Measurements from ENCODE around the gene CDT1. TPM values are rescaled to one million over a fixed set of nuclear protein-coding genes. Genes with fewer than 3 reads are reported as not detected.

Gene CDT1
- total RNA-seq, 3 donors from 2014 or later = 2.9 to 20.9 (median 7.6) TPM

- intact Hi-C loops (cut with DNase I, micrococcal nuclease) = no loop called here
- Histone ChIP-seq H3K4me1 (ENCODE audit: low read depth) (peaks cover 51% of the 10 kb centered on the region), H3K4me3 (no peak overlapping the region), H3K9me3 (no peaks in the 10 kb centered on the region), H3K36me3 (ENCODE audit: low read depth) (no peaks in the 10 kb centered on the region)
- ATAC-seq (peak; percentile 41), DNase-seq (no peak)
- TF ChIP-seq CTCF (IDR thresholded peaks at IDR 0.05) = no peak
Measured at GRCh38 chr16:88761143-88761534, 42.5 kb upstream of the CDT1 start.

- H3K4me1 ChIP-seq (ENCODE audit: low read depth) = peaks cover 51% of the 10 kb centered on the region
Measured at GRCh38 chr16:88761830-88762229, 41.8 kb upstream of the CDT1 start.

GRCh38 chr16:88762258-88762870 is 41.2 kb upstream of the CDT1 start:
- ATAC-seq (no peak), DNase-seq (no peak)
- Histone ChIP-seq H3K9me3 (no peaks in the 10 kb centered on the region), H3K36me3 (ENCODE audit: low read depth) (no peaks in the 10 kb centered on the region), H3K4me3 (no peak overlapping the region), H3K4me1 (ENCODE audit: low read depth) (peaks cover 51% of the 10 kb centered on the region)
- TF ChIP-seq CTCF (IDR thresholded peaks at IDR 0.05) = no peak
- intact Hi-C loops (cut with DNase I, micrococcal nuclease) = no loop called here

More at GRCh38 chr16:88761830-88762229, 41.8 kb upstream of the CDT1 start:
- DNase-seq (peak in 1 of 3 donors; percentile 62), ATAC-seq (peak; percentile 55)
- no peaks in the 10 kb centered on the region for H3K36me3 ChIP-seq (ENCODE audit: low read depth)
- H3K4me3 ChIP-seq = no peak overlapping the region
- intact Hi-C loops (cut with DNase I, micrococcal nuclease) = no loop called here
- H3K9me3 ChIP-seq = no peaks in the 10 kb centered on the region
- no peak for TF ChIP-seq CTCF (IDR thresholded peaks at IDR 0.05)

- intact Hi-C loops (cut with DNase I, micrococcal nuclease) = no loop called here
- no peak for TF ChIP-seq CTCF (IDR thresholded peaks at IDR 0.05)
- no peak overlapping the region for H3K4me3 ChIP-seq
- DNase-seq (no peak), ATAC-seq (no peak)
- H3K9me3 ChIP-seq = no peaks in the 10 kb centered on the region
- H3K4me1 ChIP-seq (ENCODE audit: low read depth) = peaks cover 57% of the 10 kb centered on the region
- no peaks in the 10 kb centered on the region for H3K36me3 ChIP-seq (ENCODE audit: low read depth)
Measured at GRCh38 chr16:88762941-88763340, 40.6 kb upstream of the CDT1 start.

GRCh38 chr16:88763502-88764053 is 40.0 kb upstream of the CDT1 start:
- DNase-seq (peak in 1 of 3 donors; percentile 48), ATAC-seq (no peak)
- no peak for TF ChIP-seq CTCF (IDR thresholded peaks at IDR 0.05)
- H3K4me1 ChIP-seq (ENCODE audit: low read depth) = peaks cover 63% of the 10 kb centered on the region
- intact Hi-C loops (cut with DNase I, micrococcal nuclease) = no loop called here
- H3K36me3 ChIP-seq (ENCODE audit: low read depth) = no peaks in the 10 kb centered on the region
- H3K4me3 ChIP-seq = no peak overlapping the region
- H3K9me3 ChIP-seq = no peaks in the 10 kb centered on the region

Measured in mucosa of descending colon (tissue), 3 donors.